ENCODE results near the gene TBC1D14. TPM values are rescaled to one million over a fixed set of nuclear protein-coding genes. Genes with fewer than 3 reads are reported as not detected.
A peak's percentile ranks its signal among the peaks of the same experiment; 100 is the strongest.

TBC1D14 gene
- total RNA-seq, 1 donor from 2014 or later = 40.2 TPM

DNA sequence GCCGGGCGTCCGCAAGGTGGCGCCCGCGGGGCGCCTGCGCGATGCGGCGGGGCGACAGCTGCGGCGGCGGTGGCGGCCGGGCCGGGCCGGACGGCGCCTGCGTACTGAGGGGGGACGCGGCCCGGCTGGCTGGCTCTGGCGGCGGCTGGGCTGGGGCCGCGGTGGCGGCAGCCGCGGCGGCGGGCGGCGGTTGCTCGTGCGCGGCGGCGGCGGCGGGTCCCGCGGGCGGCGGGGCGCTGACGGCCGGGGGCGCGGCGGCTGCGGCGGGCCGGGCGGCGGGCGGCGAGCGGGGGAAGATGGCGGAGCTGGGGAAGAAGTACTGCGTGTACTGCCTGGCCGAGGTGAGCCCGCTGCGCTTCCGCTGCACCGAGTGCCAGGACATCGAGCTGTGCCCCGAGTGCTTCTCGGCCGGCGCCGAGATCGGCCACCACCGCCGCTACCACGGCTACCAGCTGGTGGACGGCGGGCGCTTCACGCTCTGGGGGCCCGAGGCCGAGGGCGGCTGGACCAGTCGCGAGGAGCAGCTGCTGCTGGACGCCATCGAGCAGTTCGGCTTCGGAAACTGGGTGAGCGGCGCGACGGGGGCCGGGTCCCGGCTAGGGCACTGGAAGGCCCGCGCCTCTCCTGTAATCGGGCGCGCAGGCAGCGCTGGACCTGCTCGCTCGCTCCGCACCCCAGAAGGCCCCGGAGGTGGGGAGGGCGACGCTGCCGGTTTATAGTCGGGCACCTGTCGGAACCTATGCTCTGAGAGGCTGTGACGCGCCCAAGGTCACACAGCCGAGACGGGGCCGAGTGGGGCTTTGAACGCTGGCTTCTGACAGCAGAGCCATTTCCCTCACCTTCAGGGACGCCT lies 133.9 kb downstream of the TBC1D14 start, which contains the start of gene TADA2B:
Gene TADA2B (plus strand): TSS at position 89 of the 853 bp plus-strand sequence. CDS start 208 bp downstream, at position 297.
- Histone ChIP-seq H3K27me3 (ENCODE audit: control insufficient read depth in 3 of 3, insufficient read depth in 3 of 3, low read length in 3 of 3) (no peaks in the 10 kb centered on the region), H3K36me3 (ENCODE audit: control insufficient read depth in 3 of 3, insufficient read depth in 3 of 3, low read length in 3 of 3) (peaks cover 0 to 6% (median 4%) of the 10 kb centered on the region in 3 donors), H3K9me3 (ENCODE audit: control insufficient read depth in 3 of 3, low read length in 3 of 3) (no peaks in the 10 kb centered on the region), H3K27ac (ENCODE audit: low read depth, low read length) (peak within 1 kb of the TSS; percentile 88), H3K4me1 (ENCODE audit: control insufficient read depth in 3 of 3, insufficient read depth in 3 of 3, low read length in 3 of 3) (peaks cover 51 to 60% (median 57%) of the 10 kb centered on the region in 3 donors), H3K9ac (ENCODE audit: low read depth in 1 of 3, low read length in 3 of 3) (peak within 1 kb of the TSS; percentile 95 to 98 (median 98)), H3K4me3 (ENCODE audit: low read length in 3 of 3) (peak within 1 kb of the TSS; percentile 91 to 99 (median 92))

- Histone ChIP-seq H3K27ac (ENCODE audit: low read depth, low read length) (peak overlapping the region; percentile 88), H3K4me3 (ENCODE audit: low read length in 3 of 3) (peak overlapping the region; percentile 91 to 99 (median 92))
Observed at GRCh38 chr4:7044137-7044930, 134.7 kb downstream of the TBC1D14 start.

DNA sequence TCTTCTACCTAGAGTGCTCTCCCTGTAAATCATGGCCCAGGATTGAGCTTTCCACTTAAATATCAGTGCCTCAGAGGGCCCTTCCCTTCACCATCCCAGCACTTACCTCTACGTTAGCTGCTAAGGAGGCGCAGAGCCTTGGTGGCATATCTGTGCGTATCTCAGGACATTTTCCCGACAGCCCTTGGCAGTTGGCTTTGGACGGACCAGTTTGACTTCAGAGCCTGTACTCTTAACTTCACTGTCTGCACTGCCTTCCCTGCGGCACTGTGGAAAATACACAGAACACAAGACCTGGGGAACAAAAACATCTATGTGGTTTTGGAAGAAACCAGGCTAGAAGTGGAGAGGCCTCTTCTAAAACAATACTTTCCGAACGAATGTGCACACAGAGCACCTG lies 135.9 kb downstream of the TBC1D14 start:
- no peaks in the 10 kb centered on the region for H3K27me3 ChIP-seq (ENCODE audit: control insufficient read depth in 3 of 3, insufficient read depth in 3 of 3, low read length in 3 of 3)
- peak overlapping the region; percentile 56 to 99 (median 91) for H3K4me3 ChIP-seq (ENCODE audit: low read length in 3 of 3)
- peak overlapping the region; percentile 37 for H3K27ac ChIP-seq (ENCODE audit: low read depth, low read length)
- H3K4me1 ChIP-seq (ENCODE audit: control insufficient read depth in 3 of 3, insufficient read depth in 3 of 3, low read length in 3 of 3) = peaks cover 53 to 78% (median 68%) of the 10 kb centered on the region in 3 donors
- peak overlapping the region; percentile 24 to 98 (median 71) for H3K9ac ChIP-seq (ENCODE audit: low read depth in 1 of 3, low read length in 3 of 3)
- H3K36me3 ChIP-seq (ENCODE audit: control insufficient read depth in 3 of 3, insufficient read depth in 3 of 3, low read length in 3 of 3) = peaks cover 2 to 6% (median 4%) of the 10 kb centered on the region in 3 donors
- H3K9me3 ChIP-seq (ENCODE audit: control insufficient read depth in 3 of 3, low read length in 3 of 3) = no peaks in the 10 kb centered on the region

More at GRCh38 chr4:7044137-7044930, 134.7 kb downstream of the TBC1D14 start:
- H3K9ac ChIP-seq (ENCODE audit: low read depth in 1 of 3, low read length in 3 of 3) = peak overlapping the region; percentile 95 to 98 (median 98)
- peaks cover 0 to 6% (median 4%) of the 10 kb centered on the region in 3 donors for H3K36me3 ChIP-seq (ENCODE audit: control insufficient read depth in 3 of 3, insufficient read depth in 3 of 3, low read length in 3 of 3)
- no peaks in the 10 kb centered on the region for H3K27me3 ChIP-seq (ENCODE audit: control insufficient read depth in 3 of 3, insufficient read depth in 3 of 3, low read length in 3 of 3)
- H3K4me1 ChIP-seq (ENCODE audit: control insufficient read depth in 3 of 3, insufficient read depth in 3 of 3, low read length in 3 of 3) = peaks cover 51 to 66% (median 58%) of the 10 kb centered on the region in 3 donors
- no peaks in the 10 kb centered on the region for H3K9me3 ChIP-seq (ENCODE audit: control insufficient read depth in 3 of 3, low read length in 3 of 3)

DNA sequence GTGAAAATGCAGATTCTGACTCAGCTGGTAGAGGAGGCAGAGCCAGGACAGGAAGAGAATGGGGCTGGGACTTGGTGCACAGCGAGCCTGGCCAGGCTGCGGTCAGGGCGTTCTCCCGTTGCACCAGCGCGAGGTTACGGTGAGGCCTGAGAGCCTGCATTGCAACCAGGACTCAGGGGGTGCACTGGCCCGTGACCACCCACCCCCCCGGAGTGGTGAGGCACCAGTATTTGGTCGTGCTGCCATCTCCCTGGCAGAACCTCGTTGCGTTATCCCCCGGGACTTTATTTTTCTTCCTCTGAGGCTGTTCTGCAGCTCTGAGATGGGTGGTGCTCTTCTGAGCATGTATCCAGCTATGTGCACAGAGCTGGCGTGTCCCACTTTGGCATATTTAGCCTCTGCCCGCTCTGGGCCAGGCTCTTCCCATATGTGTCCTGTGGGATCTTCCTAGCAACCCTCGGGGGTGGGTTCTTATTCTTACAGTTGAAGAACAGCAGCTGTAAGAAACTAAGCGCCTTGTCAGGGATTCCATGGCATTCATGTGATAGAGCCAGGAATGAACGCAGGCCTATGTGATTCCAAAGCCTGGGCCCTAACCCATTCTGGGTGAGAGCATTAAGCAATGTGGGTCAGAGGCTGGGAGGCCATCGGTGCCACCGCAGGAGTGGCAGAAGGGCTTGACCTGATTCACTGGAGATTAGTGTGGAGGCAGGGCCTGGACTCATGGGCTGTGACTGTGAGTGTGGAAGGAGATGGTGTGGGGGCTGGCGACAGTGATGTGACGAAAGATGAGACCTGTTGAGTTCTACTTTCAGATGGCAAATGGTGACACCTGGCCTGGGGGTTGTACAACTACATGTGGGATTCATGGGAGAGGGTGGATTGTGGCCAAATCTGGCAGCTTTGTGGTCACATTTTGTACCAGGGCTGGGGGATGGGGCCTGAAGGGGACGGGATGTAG lies 136.6 kb downstream of the TBC1D14 start:
- Histone ChIP-seq H3K27me3 (ENCODE audit: control insufficient read depth in 3 of 3, insufficient read depth in 3 of 3, low read length in 3 of 3) (no peaks in the 10 kb centered on the region), H3K4me3 (ENCODE audit: low read length in 3 of 3) (peak overlapping the region; percentile 24 to 56 (median 33)), H3K27ac (ENCODE audit: low read depth, low read length) (peak overlapping the region; percentile 37), H3K4me1 (ENCODE audit: control insufficient read depth in 3 of 3, insufficient read depth in 3 of 3, low read length in 3 of 3) (peaks cover 53 to 82% (median 72%) of the 10 kb centered on the region in 3 donors), H3K9me3 (ENCODE audit: control insufficient read depth in 3 of 3, low read length in 3 of 3) (no peaks in the 10 kb centered on the region), H3K9ac (ENCODE audit: low read depth in 1 of 3, low read length in 3 of 3) (peak overlapping the region; percentile 24 to 98 (median 71)), H3K36me3 (ENCODE audit: control insufficient read depth in 3 of 3, insufficient read depth in 3 of 3, low read length in 3 of 3) (peaks cover 2 to 6% (median 4%) of the 10 kb centered on the region in 3 donors)

GRCh38 chr4:7046971-7047370 lies 137.3 kb downstream of the TBC1D14 start:
- no peaks in the 10 kb centered on the region for H3K9me3 ChIP-seq (ENCODE audit: control insufficient read depth in 3 of 3, low read length in 3 of 3)
- H3K27ac ChIP-seq (ENCODE audit: low read depth, low read length) = peak overlapping the region; percentile 37
- H3K36me3 ChIP-seq (ENCODE audit: control insufficient read depth in 3 of 3, insufficient read depth in 3 of 3, low read length in 3 of 3) = peaks cover 2 to 6% (median 4%) of the 10 kb centered on the region in 3 donors
- no peaks in the 10 kb centered on the region for H3K27me3 ChIP-seq (ENCODE audit: control insufficient read depth in 3 of 3, insufficient read depth in 3 of 3, low read length in 3 of 3)
- H3K9ac ChIP-seq (ENCODE audit: low read depth in 1 of 3, low read length in 3 of 3) = peak overlapping the region; percentile 24 to 98 (median 71)
- peaks cover 47 to 79% (median 67%) of the 10 kb centered on the region in 3 donors for H3K4me1 ChIP-seq (ENCODE audit: control insufficient read depth in 3 of 3, insufficient read depth in 3 of 3, low read length in 3 of 3)
- H3K4me3 ChIP-seq (ENCODE audit: low read length in 3 of 3) = peak overlapping the region; percentile 7 to 45 (median 33)

DNA sequence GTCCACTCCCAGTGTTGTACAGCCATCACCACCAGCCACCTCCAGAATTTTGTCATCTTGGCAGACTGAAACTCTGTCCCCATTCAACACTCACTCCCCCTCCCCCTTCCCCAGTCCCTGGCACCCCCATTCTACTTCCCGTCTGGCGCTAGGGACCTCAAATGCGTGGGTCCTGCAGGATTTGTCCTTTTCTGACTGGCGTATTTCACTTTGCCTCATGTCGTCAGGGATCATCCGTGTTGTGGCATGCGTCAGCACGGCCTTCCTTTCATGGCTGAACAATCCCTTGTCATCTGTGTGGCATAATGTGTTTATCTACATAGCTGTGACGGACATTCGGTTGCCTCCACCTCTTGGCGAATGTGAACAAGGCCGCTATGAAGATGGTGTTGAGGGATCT lies 139.0 kb downstream of the TBC1D14 start:
- no peak overlapping the region for H3K27ac ChIP-seq (ENCODE audit: low read depth, low read length)
- no peaks in the 10 kb centered on the region for H3K9me3 ChIP-seq (ENCODE audit: control insufficient read depth in 3 of 3, low read length in 3 of 3)
- no peaks in the 10 kb centered on the region for H3K27me3 ChIP-seq (ENCODE audit: control insufficient read depth in 3 of 3, insufficient read depth in 3 of 3, low read length in 3 of 3)
- peaks cover 2 to 11% (median 8%) of the 10 kb centered on the region in 3 donors for H3K36me3 ChIP-seq (ENCODE audit: control insufficient read depth in 3 of 3, insufficient read depth in 3 of 3, low read length in 3 of 3)
- no peak overlapping the region for H3K9ac ChIP-seq (ENCODE audit: low read depth in 1 of 3, low read length in 3 of 3)
- H3K4me3 ChIP-seq (ENCODE audit: low read length in 3 of 3) = no peak overlapping the region
- peaks cover 54 to 90% (median 71%) of the 10 kb centered on the region in 3 donors for H3K4me1 ChIP-seq (ENCODE audit: control insufficient read depth in 3 of 3, insufficient read depth in 3 of 3, low read length in 3 of 3)

DNA sequence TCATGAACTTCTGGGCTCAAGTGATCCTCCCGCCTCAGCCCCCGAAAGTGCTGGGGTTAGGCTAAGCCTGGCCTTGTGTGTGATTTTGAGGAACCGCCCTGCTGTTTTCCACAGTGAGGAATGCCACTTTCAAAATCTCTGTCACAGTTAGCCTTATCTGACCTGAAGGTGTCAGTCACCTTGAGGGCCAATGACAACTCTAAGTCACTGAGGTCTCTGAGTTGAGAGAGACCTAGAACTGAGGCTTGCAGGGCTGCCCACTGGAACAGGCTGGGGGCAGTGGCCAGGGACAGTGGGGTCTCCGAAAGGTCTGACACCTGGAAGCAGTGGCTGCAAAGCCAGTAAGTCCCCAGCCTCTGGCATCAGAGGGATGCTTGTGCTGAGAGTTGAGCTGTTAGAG lies 139.7 kb downstream of the TBC1D14 start:
- no peaks in the 10 kb centered on the region for H3K27me3 ChIP-seq (ENCODE audit: control insufficient read depth in 3 of 3, insufficient read depth in 3 of 3, low read length in 3 of 3)
- H3K27ac ChIP-seq (ENCODE audit: low read depth, low read length) = no peak overlapping the region
- H3K9me3 ChIP-seq (ENCODE audit: control insufficient read depth in 3 of 3, low read length in 3 of 3) = no peaks in the 10 kb centered on the region
- H3K4me3 ChIP-seq (ENCODE audit: low read length in 3 of 3) = no peak overlapping the region
- peaks cover 6 to 16% (median 14%) of the 10 kb centered on the region in 3 donors for H3K36me3 ChIP-seq (ENCODE audit: control insufficient read depth in 3 of 3, insufficient read depth in 3 of 3, low read length in 3 of 3)
- H3K9ac ChIP-seq (ENCODE audit: low read depth in 1 of 3, low read length in 3 of 3) = no peak overlapping the region
- H3K4me1 ChIP-seq (ENCODE audit: control insufficient read depth in 3 of 3, insufficient read depth in 3 of 3, low read length in 3 of 3) = peaks cover 50 to 91% (median 70%) of the 10 kb centered on the region in 3 donors

DNA sequence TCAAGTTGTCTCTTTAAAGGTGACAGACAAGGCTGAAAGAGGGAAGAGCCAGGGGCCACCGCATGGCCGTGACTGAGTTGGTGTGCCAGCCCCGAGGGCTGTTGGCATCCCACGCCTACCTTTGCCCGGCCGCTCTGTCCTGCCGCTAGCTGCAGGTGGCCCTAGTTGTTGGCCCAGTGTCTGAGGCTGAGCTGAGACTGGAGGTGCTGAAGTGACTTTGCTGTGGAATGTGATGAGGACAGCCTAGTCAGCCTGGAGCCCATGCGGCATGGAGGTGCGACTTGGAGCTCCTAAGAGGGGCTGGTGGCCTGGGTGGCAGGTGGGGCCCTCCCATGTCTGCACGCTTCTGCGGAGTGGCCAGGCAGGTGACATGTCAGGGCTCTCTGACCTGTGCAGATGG lies 140.1 kb downstream of the TBC1D14 start:
- peaks cover 46 to 87% (median 66%) of the 10 kb centered on the region in 3 donors for H3K4me1 ChIP-seq (ENCODE audit: control insufficient read depth in 3 of 3, insufficient read depth in 3 of 3, low read length in 3 of 3)
- H3K27me3 ChIP-seq (ENCODE audit: control insufficient read depth in 3 of 3, insufficient read depth in 3 of 3, low read length in 3 of 3) = no peaks in the 10 kb centered on the region
- H3K9me3 ChIP-seq (ENCODE audit: control insufficient read depth in 3 of 3, low read length in 3 of 3) = no peaks in the 10 kb centered on the region
- peaks cover 11 to 21% (median 19%) of the 10 kb centered on the region in 3 donors for H3K36me3 ChIP-seq (ENCODE audit: control insufficient read depth in 3 of 3, insufficient read depth in 3 of 3, low read length in 3 of 3)
- H3K27ac ChIP-seq (ENCODE audit: low read depth, low read length) = no peak overlapping the region
- no peak overlapping the region for H3K4me3 ChIP-seq (ENCODE audit: low read length in 3 of 3)
- H3K9ac ChIP-seq (ENCODE audit: low read depth in 1 of 3, low read length in 3 of 3) = no peak overlapping the region
